ENCODE results near the gene CCDC91. TPM values are rescaled to one million over a fixed set of nuclear protein-coding genes. Genes with fewer than 3 reads are reported as not detected.

Gene CCDC91
- total and polyA plus RNA-seq, 2 donors (not counting 1 experiment from before 2014, with no cell fraction given): 23.9 to 47.6 TPM

- no peaks in the 10 kb centered on the region for H3K9me3 ChIP-seq (ENCODE audit: control insufficient read depth, insufficient read depth, low read depth, low read length)
- no peak for TF ChIP-seq EZH2 (IDR thresholded peaks at IDR 0.05; ENCODE audit: low read length, missing control alignments)
- no peak for TF ChIP-seq CTCF (conservative IDR thresholded peaks at IDR 0.05 in 1 of 2, IDR thresholded peaks at IDR 0.05 in 1 of 2; ENCODE audit: low read depth in 1 of 2, low read length in 2 of 2)
- H3K36me3 ChIP-seq (ENCODE audit: control insufficient read depth, insufficient read depth, low read length): no peaks in the 10 kb centered on the region
- H4K20me1 ChIP-seq (ENCODE audit: control insufficient read depth, extremely low read depth, insufficient read depth, low read length): no peaks in the 10 kb centered on the region
- H3K27ac ChIP-seq (ENCODE audit: insufficient read depth, low read length): no peak overlapping the region
- H3K4me3 ChIP-seq (replicated peaks in 1 of 4; ENCODE audit: control extremely low read depth in 1 of 4, insufficient read depth in 1 of 4, low read depth in 3 of 4, low read length in 4 of 4): no peak overlapping the region
- no peaks in the 10 kb centered on the region for H3K27me3 ChIP-seq (ENCODE audit: control insufficient read depth, insufficient read depth, low read length)
- H3K79me2 ChIP-seq (ENCODE audit: control insufficient read depth, insufficient read depth, low read length): no peaks in the 10 kb centered on the region
- no peak overlapping the region for H3K9ac ChIP-seq (ENCODE audit: insufficient read depth, low read length)
- H3K4me1 ChIP-seq (ENCODE audit: control insufficient read depth, extremely low read depth, insufficient read depth, low read length): no peaks in the 10 kb centered on the region
- H2AFZ ChIP-seq (ENCODE audit: low read length): no peak overlapping the region
- no peak overlapping the region for H3K4me2 ChIP-seq (ENCODE audit: extremely low read depth, insufficient read depth, low read length)
- DNase-seq (ENCODE audit: low read depth in 2 of 2): no peak
Measured at GRCh38 chr12:28227251-28227650, 37.0 kb downstream of the CCDC91 start.

- H3K4me1 ChIP-seq (ENCODE audit: control insufficient read depth, extremely low read depth, insufficient read depth, low read length): no peaks in the 10 kb centered on the region
- no peak overlapping the region for H3K27ac ChIP-seq (ENCODE audit: insufficient read depth, low read length)
- H2AFZ ChIP-seq (ENCODE audit: low read length): no peak overlapping the region
- DNase-seq (ENCODE audit: low read depth in 2 of 2): no peak
- no peaks in the 10 kb centered on the region for H3K27me3 ChIP-seq (ENCODE audit: control insufficient read depth, insufficient read depth, low read length)
- H4K20me1 ChIP-seq (ENCODE audit: control insufficient read depth, extremely low read depth, insufficient read depth, low read length): no peaks in the 10 kb centered on the region
- H3K36me3 ChIP-seq (ENCODE audit: control insufficient read depth, insufficient read depth, low read length): no peaks in the 10 kb centered on the region
- H3K9me3 ChIP-seq (ENCODE audit: control insufficient read depth, insufficient read depth, low read depth, low read length): no peaks in the 10 kb centered on the region
- H3K79me2 ChIP-seq (ENCODE audit: control insufficient read depth, insufficient read depth, low read length): no peaks in the 10 kb centered on the region
- H3K4me3 ChIP-seq (replicated peaks in 1 of 4; ENCODE audit: control extremely low read depth in 1 of 4, insufficient read depth in 1 of 4, low read depth in 3 of 4, low read length in 4 of 4): no peak overlapping the region
- H3K4me2 ChIP-seq (ENCODE audit: extremely low read depth, insufficient read depth, low read length): no peak overlapping the region
- no peak overlapping the region for H3K9ac ChIP-seq (ENCODE audit: insufficient read depth, low read length)
- no peak for TF ChIP-seq EZH2 (IDR thresholded peaks at IDR 0.05; ENCODE audit: low read length, missing control alignments)
- no peak for TF ChIP-seq CTCF (conservative IDR thresholded peaks at IDR 0.05 in 1 of 2, IDR thresholded peaks at IDR 0.05 in 1 of 2; ENCODE audit: low read depth in 1 of 2, low read length in 2 of 2)
Measured at GRCh38 chr12:28231248-28231647, 41.0 kb downstream of the CCDC91 start.

- Histone ChIP-seq H3K27ac (ENCODE audit: insufficient read depth, low read length) (no peak overlapping the region), H3K36me3 (ENCODE audit: control insufficient read depth, insufficient read depth, low read length) (no peaks in the 10 kb centered on the region), H3K4me3 (replicated peaks in 1 of 4; ENCODE audit: control extremely low read depth in 1 of 4, insufficient read depth in 1 of 4, low read depth in 3 of 4, low read length in 4 of 4) (no peak overlapping the region), H3K4me1 (ENCODE audit: control insufficient read depth, extremely low read depth, insufficient read depth, low read length) (no peaks in the 10 kb centered on the region), H3K9me3 (ENCODE audit: control insufficient read depth, insufficient read depth, low read depth, low read length) (no peaks in the 10 kb centered on the region), H2AFZ (ENCODE audit: low read length) (no peak overlapping the region), H3K79me2 (ENCODE audit: control insufficient read depth, insufficient read depth, low read length) (no peaks in the 10 kb centered on the region), H4K20me1 (ENCODE audit: control insufficient read depth, extremely low read depth, insufficient read depth, low read length) (no peaks in the 10 kb centered on the region), H3K4me2 (ENCODE audit: extremely low read depth, insufficient read depth, low read length) (no peak overlapping the region), H3K27me3 (ENCODE audit: control insufficient read depth, insufficient read depth, low read length) (no peaks in the 10 kb centered on the region), H3K9ac (ENCODE audit: insufficient read depth, low read length) (no peak overlapping the region)
- TF ChIP-seq CTCF (conservative IDR thresholded peaks at IDR 0.05 in 1 of 2, IDR thresholded peaks at IDR 0.05 in 1 of 2; ENCODE audit: low read depth in 1 of 2, low read length in 2 of 2): no peak
- no peak for TF ChIP-seq EZH2 (IDR thresholded peaks at IDR 0.05; ENCODE audit: low read length, missing control alignments)
- no peak for DNase-seq (ENCODE audit: low read depth in 2 of 2)
Measured at GRCh38 chr12:28232211-28232928, 42.1 kb downstream of the CCDC91 start.

Data from fibroblast of lung (primary cell).